Cardiac muscle cell (in vitro differentiated cells and primary cell): ENCODE data around the gene POP4. TPM values are rescaled to one million over a fixed set of nuclear protein-coding genes. Genes with fewer than 3 reads are reported as not detected.

ENCODE experiments used
- DNase-seq, 2 donors: peaks; one replicate each; pipeline versions ENCODE4 v3.0.0 to v3.0.0-alpha.2; 2010 to 2017; ENCODE audit warnings: low read depth in 1 of 2, low spot score in 1 of 2
- H3K27ac ChIP-seq: fragments of 200-600 bp; sonication (generic); 2 replicates; pipeline ENCODE4 v1.5.1; 2016
- H3K27me3 ChIP-seq: fragments of 200-600 bp; sonication (generic); 2 replicates; pipeline ENCODE4 v1.6.0; 2016; ENCODE audit warnings: control low read depth
- H3K36me3 ChIP-seq: fragments of 200-600 bp; sonication (generic); 2 replicates; pipeline ENCODE4 v1.5.1; 2016; ENCODE audit warnings: control low read depth
- H3K4me1 ChIP-seq: fragments of 200-600 bp; sonication (generic); 2 replicates; pipeline ENCODE4 v1.8.1; 2017; ENCODE audit warnings: low read depth, mild to moderate bottlenecking, mixed run types
- H3K4me3 ChIP-seq: fragments of 200-600 bp; sonication (generic); 2 replicates; pipeline ENCODE4 v1.5.1; 2016; ENCODE audit warnings: mild to moderate bottlenecking
- H3K9me3 ChIP-seq: fragments of 200-600 bp; sonication (generic); 2 replicates; pipeline ENCODE4 v1.5.1; 2017; ENCODE audit warnings: low read depth, mild to moderate bottlenecking, control low read depth
- polyA plus RNA-seq: library from polyadenylated mRNA; unstranded; fragments of >200 nt; fragmentation: Nextera tagmentation; extraction: Ambion mirVana; gene quantifications from 2 replicates; pipeline ENCODE4 v1.2.1, GENCODE V29; 2016
- total RNA-seq: library from RNA; depleted of rRNA; stranded (reverse); fragments of >200 nt; gene quantifications from 2 replicates; pipeline ENCODE4 v1.2.3, GENCODE V29; 2016
- TF ChIP-seq, protein P1 (sequence below): IDR thresholded peaks from 2 replicates; pipeline ENCODE4 v1.5.1; 2012; ENCODE audit warnings: low read depth, mild to moderate bottlenecking, low read length

The POP4 gene
- total and polyA plus RNA-seq, 2 experiments from 2014 or later: 32.0 to 86.7 TPM

DNA sequence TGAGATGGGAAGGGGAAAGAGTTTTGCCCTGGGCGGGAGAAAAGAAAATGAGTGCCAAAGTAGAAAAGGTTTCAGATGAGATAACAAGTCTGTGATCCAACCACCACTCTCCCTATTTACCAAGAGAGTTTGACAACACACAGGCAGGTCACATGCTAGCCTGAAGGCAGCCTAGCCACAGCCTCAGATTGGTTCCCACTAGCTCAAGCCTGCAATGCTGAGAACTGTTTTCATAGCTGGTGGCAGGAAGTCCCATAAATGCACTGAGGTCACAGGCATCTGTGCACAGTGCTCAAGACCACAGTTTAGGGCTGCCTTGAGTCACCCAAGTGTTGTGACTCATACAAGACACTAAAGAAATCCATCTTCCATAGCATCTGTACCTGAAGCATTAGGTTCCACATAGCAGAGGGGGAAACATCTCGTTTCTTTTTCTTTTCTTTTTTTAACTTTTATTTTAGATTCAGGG lies 18.5 kb upstream of the POP4 start:
- TF ChIP-seq, protein P1, sequence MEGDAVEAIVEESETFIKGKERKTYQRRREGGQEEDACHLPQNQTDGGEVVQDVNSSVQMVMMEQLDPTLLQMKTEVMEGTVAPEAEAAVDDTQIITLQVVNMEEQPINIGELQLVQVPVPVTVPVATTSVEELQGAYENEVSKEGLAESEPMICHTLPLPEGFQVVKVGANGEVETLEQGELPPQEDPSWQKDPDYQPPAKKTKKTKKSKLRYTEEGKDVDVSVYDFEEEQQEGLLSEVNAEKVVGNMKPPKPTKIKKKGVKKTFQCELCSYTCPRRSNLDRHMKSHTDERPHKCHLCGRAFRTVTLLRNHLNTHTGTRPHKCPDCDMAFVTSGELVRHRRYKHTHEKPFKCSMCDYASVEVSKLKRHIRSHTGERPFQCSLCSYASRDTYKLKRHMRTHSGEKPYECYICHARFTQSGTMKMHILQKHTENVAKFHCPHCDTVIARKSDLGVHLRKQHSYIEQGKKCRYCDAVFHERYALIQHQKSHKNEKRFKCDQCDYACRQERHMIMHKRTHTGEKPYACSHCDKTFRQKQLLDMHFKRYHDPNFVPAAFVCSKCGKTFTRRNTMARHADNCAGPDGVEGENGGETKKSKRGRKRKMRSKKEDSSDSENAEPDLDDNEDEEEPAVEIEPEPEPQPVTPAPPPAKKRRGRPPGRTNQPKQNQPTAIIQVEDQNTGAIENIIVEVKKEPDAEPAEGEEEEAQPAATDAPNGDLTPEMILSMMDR: no peak
- H3K9me3 ChIP-seq: no peaks in the 10 kb centered on the region
- no peaks in the 10 kb centered on the region for H3K4me1 ChIP-seq
- peaks cover 56% of the 10 kb centered on the region for H3K27me3 ChIP-seq
- DNase-seq: no peak
- no peaks in the 10 kb centered on the region for H3K36me3 ChIP-seq
- H3K27ac ChIP-seq: no peak overlapping the region
- no peak overlapping the region for H3K4me3 ChIP-seq

DNA sequence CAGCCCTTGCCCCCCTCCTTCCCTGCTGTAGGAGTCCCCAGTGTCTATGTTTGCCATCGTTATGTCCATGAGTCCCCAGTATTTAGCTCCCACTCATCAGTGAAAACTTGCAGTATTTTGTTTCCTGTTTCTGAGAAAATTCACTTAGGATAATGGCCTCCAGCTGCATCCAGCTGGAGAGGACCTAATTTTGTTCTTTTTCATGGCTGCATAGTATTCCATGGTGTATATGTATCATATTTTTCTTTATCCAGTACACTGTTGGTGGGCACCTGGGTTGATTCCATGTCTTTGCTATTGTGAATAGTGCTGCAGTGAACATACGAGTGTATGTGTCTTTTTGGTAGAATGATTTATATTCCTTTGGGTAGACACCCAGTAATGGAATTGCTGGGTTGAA lies 18.0 kb upstream of the POP4 start:
- no peak for DNase-seq
- Histone ChIP-seq H3K4me3 (no peak overlapping the region), H3K36me3 (no peaks in the 10 kb centered on the region), H3K9me3 (no peaks in the 10 kb centered on the region), H3K27ac (no peak overlapping the region), H3K4me1 (no peaks in the 10 kb centered on the region), H3K27me3 (peaks cover 61% of the 10 kb centered on the region)
- TF ChIP-seq, protein P1: no peak

DNA sequence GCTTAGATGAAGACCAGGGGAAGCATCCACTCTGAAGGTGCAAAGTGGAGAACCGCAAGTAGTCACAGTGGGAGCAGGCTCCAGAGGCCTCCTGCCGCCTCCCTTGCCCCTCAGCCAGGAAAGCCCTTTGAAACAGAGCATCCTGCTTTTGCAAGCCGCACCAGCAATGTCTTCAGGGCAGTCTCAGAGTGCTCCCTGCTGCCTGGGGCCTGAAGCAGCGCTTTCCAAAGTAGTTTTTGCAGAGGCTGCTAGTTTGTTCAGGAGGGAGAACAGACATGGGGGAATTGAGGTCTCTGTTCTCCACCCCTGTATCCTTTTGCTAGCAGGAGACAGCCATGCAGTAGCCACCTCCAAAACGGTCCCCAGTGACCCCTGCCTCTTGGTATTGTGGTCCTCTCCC lies 15.8 kb upstream of the POP4 start:
- TF ChIP-seq, protein P1: no peak
- H3K4me3 ChIP-seq: no peak overlapping the region
- no peaks in the 10 kb centered on the region for H3K36me3 ChIP-seq
- no peak for DNase-seq
- no peaks in the 10 kb centered on the region for H3K9me3 ChIP-seq
- no peaks in the 10 kb centered on the region for H3K4me1 ChIP-seq
- H3K27ac ChIP-seq: no peak overlapping the region
- peaks cover 63% of the 10 kb centered on the region for H3K27me3 ChIP-seq

DNA sequence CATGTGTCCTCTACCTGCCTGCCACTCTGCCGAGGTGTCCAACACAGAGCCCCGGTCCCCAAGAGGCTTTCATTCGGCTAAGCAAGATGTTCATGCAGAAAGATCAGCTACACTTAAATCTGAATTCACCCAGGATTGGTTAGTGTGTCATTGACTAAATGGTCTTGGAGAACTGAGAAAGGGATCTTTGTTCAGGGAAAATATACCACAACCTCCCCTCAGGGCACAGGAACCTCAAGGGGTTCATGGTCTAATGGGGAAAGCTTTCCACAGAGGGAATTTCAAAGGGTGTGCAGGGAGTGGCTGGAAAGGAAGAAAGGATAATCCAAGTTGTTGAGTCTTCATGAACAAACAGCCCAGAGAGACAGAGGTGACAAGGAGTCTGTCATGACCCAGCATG lies 14.4 kb upstream of the POP4 start:
- Histone ChIP-seq H3K27ac (no peak overlapping the region), H3K4me3 (no peak overlapping the region), H3K9me3 (no peaks in the 10 kb centered on the region), H3K36me3 (no peaks in the 10 kb centered on the region), H3K4me1 (no peaks in the 10 kb centered on the region), H3K27me3 (peaks cover 61% of the 10 kb centered on the region)
- TF ChIP-seq, protein P1: no peak
- DNase-seq: no peak

DNA sequence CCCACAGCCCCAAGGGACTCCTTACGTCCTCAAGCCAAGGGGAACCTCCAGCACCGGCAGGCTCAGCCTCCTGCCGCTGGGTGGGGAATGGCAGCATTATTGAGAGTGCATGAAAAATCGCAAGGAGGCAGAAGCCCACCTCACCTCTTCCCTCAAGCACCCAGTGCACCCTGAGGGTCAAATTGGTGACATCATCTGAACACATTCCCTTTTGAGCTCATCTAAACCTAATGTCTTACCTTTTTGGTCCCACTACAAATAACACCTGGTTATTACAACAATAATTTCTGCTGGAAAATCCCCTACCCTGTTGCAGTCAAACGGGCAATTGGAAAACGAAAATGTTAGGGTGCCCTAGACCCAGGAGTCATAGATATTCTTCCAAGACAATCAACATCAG lies 12.2 kb upstream of the POP4 start:
- H3K27me3 ChIP-seq: peaks cover 47% of the 10 kb centered on the region
- no peaks in the 10 kb centered on the region for H3K4me1 ChIP-seq
- H3K36me3 ChIP-seq: no peaks in the 10 kb centered on the region
- H3K9me3 ChIP-seq: no peaks in the 10 kb centered on the region
- no peak for DNase-seq
- TF ChIP-seq, protein P1: no peak
- no peak overlapping the region for H3K4me3 ChIP-seq
- no peak overlapping the region for H3K27ac ChIP-seq
